Astrocyte (in vitro differentiated cells and primary cell): Measurements from ENCODE around the gene ASPSCR1.

ENCODE experiments used
- CTCF ChIP-seq: IDR thresholded peaks from 2 replicates; pipeline ENCODE4 v1.5.1; 2011; ENCODE audit warnings: low read depth, mild to moderate bottlenecking, inconsistent platforms, low read length, moderate library complexity; ENCODE audit not compliant: insufficient read depth
- EZH2 ChIP-seq: IDR thresholded peaks from 2 replicates; pipeline ENCODE4 v1.6.1; 2012; ENCODE audit warnings: mild to moderate bottlenecking, low read length, inconsistent platforms; ENCODE audit not compliant: insufficient read depth

DNA sequence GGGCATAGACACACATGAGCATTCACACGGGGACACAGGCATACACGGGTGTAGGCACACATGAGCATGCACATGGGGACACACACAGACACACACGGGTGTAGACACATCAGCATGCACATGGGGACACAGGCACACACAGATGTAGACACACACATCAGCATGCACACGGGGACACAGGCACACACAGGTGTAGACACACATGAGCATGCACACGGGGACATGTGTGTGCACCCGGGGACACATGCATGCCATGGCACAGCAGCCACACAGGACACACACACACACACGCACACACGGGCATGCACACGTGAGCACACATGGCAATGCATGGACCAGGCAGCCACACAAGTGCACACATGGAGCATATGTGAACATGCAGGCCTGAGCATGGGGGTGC is 65.2 kb downstream of the ASPSCR1 start:
- TF ChIP-seq CTCF = no peak
- no peak for TF ChIP-seq EZH2
